Right lobe of liver (tissue), 4 donors: Measurements from ENCODE around the gene NR6A1.

Experiments
- CTCF ChIP-seq, 4 donors: fragments of 200-600 bp in 3 of 4; fragments of 450-650 bp in 1 of 4; IDR thresholded peaks; one replicate each; pipeline versions ENCODE4 v1.5.1 to v1.8.0; 2016 to 2022; ENCODE audit warnings: antibody characterized with exemption in 4 of 4, mild to moderate bottlenecking in 2 of 4
- POLR2A ChIP-seq: fragments of 450-650 bp; IDR thresholded peaks from one replicate; pipeline ENCODE4 v1.6.1; 2017; ENCODE audit warnings: antibody characterized with exemption, mild to moderate bottlenecking
- donor health status: DM: no; HTN: no; CAD: no.
- donor health status: DM: no; HTN: no; CAD: no.
- donor health status: DM: no; HTN: yes; CAD: no.

DNA sequence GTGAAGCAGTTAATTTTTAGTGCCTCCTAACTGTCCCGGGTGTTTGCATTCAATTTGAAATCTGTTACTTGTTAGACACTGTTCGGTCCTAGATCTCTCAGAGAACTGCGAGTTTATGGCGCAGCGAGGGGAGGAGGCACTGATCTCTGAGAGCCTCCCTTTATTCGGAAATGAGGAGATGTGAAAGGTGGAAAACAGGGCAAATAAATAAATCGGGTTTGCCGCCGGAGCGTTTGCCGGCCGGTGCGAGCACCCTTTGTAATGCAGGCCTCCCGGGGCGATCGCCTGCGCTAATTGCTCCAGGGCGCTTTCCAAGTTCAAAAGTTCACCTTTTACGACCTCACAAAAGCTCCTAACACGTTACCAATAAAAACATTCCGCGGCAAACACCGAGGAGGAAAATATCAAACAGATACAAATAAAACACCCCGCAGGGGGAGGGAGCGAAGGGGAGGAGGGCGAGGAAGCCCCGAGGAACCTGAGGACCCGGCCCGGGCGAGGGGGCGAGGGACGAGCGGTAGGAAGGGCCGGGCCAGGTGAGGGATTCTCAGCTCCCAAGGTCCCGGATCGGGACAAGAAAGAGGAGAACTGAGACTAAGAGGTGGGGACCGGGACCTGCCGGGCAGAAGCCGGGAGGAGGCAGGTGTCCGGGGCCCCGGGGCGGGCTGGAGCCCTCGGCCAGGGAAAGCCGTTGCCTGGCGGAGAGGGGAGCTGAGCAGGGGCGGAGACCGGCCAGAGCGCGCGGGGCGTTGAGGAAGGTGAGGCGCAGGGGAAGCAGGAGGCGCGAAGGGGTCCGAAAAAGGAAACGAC is 1.4 kb downstream of the NR6A1 start:
- TF ChIP-seq CTCF (IDR thresholded peaks at IDR 0.05) (no peak), POLR2A (no peak)
